ENCODE results near the gene LACTB.
A peak's percentile ranks its signal among the peaks of the same experiment; 100 is the strongest.

LACTB gene

GRCh38 chr15:63133786-63134185, 12.1 kb downstream of the LACTB start:
- no peak for DNase-seq (ENCODE audit: low read depth)

DNA sequence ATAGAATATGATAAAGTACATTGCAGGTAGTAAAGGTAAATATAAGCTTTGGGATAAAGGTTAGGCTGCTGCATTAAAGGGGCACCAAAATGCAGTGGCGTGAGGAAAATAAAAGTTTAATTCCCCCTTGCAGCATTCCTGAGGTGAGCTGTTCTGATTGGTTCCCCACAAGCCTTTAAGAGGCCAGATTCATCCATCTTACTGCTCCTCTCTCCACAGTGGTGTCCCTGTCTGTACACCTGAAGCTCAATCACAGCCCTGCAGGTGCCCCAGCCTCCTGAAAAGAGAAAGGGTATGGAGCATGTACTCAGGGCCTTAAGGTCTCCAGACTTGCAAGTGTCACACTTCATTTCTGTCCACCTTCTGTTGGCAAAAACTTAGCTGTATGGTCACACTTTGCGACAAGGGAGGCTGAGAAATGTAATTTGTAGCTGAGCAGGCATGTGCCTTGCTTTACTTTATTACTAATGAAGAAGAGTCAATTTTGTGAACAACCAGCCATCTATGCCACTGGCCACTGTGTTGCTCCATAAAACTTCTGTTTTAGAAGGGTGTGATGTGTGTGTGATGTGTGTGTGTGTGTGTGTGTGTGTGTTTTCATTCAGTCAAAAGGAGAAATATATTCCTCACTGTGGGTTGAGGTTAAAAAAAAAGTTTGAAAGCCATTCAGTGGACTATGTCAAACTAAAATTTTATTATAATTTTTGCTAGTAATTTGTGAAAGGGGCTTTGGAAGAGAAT, 12.8 kb downstream of the LACTB start:
- no peak for DNase-seq (ENCODE audit: low read depth)

GRCh38 chr15:63135281-63135680, 13.6 kb downstream of the LACTB start:
- DNase-seq (ENCODE audit: low read depth): no peak

- DNase-seq (ENCODE audit: low read depth): no peak
Observed at GRCh38 chr15:63135804-63136203, 14.1 kb downstream of the LACTB start.

DNA sequence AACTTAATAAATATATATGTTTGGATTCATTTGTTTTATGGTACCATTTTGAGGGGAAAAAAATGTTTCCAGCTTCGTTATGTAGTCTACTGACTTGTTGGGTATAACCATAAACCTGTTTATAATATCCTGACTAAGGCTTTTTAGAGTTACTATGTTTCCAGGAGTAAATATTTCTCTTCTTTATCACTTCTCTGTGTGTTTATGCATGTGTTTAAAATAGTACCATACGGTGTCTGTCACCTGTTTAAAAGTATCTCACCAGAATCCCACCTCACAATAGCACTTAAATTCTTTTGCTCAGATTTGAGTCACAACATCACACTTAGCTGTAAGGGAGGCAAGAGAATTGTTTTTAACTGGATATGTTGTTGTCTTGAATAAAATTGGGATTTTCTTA, 15.1 kb downstream of the LACTB start:
- DNase-seq (ENCODE audit: low read depth): no peak

DNA sequence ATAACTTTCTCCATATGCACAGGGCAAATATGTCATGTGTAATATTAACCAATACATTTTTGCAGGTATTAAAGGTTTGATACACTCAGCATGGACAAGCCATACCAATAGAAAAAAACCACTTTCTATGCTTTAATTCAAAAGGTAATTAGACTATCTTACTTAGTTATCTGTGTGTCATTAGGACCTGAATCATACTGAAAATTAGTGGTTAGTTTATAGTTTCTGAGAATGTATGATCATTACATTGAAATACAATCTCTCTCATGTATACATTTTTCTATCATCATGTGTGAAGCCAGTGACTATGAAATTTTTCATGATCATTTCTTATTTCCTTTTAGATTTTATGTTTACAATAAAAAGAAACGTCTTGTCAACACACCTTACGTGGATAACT, 19.3 kb downstream of the LACTB start:
- DNase-seq (ENCODE audit: low read depth): no peak

DNA sequence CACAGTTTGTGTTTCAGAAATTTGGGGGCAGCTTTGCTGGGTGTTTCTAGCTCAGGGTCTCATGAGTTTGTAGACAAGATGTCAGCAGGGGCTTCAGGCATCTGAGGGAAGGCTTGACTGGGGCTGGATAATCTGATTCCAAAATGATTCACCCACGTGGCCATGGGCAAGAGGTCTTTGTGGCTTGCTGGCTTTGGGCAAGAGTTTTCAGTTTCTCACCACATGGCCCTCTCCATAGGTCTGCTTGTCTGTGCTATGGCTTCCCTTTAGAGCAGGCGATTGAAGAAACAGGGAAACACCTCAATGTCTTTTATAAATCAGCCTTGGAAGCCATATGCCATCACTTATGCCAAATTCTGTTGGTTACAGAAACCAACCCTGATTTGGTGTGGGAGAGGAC, 23.8 kb downstream of the LACTB start:
- DNase-seq (ENCODE audit: low read depth): no peak

GRCh38 chr15:63146684-63147083, 25.0 kb downstream of the LACTB start:
- no peak for DNase-seq (ENCODE audit: low read depth)

DNA sequence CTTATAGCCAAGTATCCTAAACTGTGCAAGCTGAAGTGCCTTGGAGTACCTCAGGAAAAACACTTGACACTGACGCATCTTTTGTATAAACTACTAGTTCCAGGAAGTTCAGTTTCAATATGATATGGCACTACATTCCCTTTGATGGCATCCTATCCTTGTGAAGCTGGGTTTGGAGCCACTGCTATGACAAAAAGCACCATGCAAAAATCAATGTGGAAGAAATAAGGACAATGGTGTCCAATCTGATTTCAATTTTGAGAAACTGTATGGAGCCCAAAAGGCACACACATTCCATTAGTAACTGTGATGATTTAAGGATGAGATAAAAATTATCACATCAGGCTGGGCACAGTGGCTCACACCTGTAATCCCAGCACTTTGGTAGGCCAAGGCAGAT, 30.0 kb downstream of the LACTB start:
- no peak for DNase-seq (ENCODE audit: low read depth)

DNA sequence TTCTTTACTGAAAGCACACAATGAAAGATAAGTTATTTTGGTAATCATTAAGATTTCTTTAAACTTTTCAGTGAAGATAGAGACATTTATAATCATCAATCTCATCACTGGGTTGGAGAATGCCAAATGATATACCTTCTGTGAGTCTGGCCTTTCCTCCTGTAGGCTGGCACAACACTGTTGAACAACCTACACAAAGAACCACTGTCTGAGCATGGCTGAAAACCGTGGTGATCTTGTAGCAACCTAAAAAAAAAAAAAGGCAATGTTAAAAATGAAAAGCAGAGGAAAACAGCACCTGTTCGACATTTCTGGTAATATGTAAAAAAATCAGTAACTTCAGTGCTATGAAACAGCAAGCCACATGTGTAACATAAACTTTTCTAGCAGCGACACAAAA, 33.8 kb downstream of the LACTB start:
- no peak for DNase-seq (ENCODE audit: low read depth)

GRCh38 chr15:63156086-63156710, 34.5 kb downstream of the LACTB start:
- DNase-seq (ENCODE audit: low read depth): no peak

GRCh38 chr15:63156755-63157117, 35.1 kb downstream of the LACTB start:
- DNase-seq (ENCODE audit: low read depth): no peak

GRCh38 chr15:63157118-63157843, 35.6 kb downstream of the LACTB start, which contains the start of gene RPS27L:
Gene RPS27L (minus strand): TSS chr15:63157477. CDS start chr15:63157405, 72 bp downstream.
- DNase-seq (ENCODE audit: low read depth): peak; percentile 81

- no peak for DNase-seq (ENCODE audit: low read depth)
Observed at GRCh38 chr15:63157891-63158431, 36.3 kb downstream of the LACTB start.

DNA sequence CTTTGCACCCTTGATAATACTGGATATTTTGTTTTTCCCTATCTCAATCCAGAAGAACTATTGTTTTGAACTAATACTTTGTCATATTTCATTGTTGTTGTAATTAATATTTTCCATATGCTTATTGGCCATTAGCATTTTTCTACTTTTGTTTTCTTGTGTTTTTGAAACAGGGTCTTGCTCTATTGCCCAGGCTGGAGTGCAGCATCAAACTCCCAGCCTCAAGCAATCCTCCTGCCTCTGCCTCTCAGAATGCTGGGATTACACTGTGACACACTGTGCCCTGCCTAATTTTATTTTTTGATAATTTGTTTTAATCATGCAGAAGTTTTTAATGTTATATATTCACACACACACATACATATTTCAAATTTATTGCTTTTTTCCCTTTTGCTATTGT, 39.0 kb downstream of the LACTB start:
- no peak for DNase-seq (ENCODE audit: low read depth)

GRCh38 chr15:63163217-63163616, 41.6 kb downstream of the LACTB start:
- no peak for DNase-seq (ENCODE audit: low read depth)

DNA sequence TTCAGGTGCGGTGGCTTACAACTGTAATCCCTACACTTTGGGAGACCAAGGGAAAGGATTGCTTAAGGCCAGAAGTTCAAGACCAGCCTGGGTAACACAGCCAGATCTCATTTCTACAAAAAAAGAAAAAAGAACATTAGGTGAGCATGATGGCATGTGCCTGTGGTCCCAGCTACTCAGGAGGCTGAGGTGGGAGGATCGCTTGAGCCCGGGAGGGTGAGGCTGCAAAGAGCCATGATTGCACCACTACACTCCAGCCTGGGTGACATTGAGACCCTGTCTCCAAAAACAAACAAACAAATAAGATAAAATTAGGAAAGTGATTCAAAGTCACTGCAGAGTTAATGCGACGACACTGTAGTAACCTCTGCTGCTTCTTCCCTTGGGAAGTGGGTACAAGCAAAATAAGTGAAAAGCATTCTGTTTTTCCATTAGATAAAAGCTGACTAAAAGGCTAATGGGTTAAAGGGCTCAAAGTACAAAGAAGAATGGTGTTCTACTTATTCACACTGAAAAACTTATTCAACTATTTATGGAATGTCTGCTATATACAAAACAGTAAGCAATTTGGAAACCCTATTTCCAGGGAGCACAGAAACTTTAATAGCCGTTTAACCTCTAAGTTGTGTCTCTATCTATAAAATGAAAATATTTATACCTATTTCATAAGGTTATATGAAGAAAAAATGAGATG, 43.7 kb downstream of the LACTB start:
- DNase-seq (ENCODE audit: low read depth): no peak

- no peak for DNase-seq (ENCODE audit: low read depth)
Observed at GRCh38 chr15:63166219-63166618, 44.6 kb downstream of the LACTB start.

DNA sequence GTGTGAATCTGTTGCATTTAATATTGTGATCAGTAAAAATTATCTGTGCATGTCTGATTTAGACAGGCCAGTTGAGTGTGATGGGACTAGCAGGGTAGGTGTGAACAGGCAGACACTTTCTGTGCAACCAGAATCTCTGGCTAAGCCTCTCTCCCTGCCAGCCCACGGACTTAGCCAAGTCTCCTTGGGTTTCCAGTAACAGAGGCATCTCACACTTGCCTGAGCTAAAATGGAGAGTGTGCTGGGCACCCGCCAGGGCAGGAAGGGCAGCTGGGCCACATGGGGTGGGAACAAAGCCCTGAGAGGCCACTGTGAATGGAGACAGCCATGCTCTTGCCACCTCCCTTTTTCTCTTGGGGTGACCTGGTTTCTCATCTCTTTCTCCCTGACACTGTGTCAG, 48.1 kb downstream of the LACTB start:
- no peak for DNase-seq (ENCODE audit: low read depth)

DNA sequence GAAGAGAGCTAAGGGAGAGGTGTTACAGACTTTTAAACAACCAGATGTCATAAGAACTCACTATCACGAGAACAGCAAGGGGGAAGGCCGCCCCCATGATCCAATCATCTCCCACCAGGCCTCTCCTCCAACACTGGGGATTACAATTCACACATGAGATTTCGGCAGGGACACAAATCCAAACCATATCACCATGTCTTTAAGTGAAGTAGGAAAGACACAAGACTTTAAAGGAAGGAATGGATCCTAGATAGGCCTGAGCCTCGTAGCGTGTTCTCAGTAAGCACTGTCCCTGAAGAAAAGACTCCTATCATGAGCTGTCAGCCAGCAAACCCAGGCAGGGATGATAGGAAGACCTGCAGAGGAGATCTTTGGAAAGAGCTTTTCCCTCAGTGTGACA, 50.7 kb downstream of the LACTB start:
- DNase-seq (ENCODE audit: low read depth): no peak

- no peak for DNase-seq (ENCODE audit: low read depth)
Observed at GRCh38 chr15:63172851-63173451, 51.3 kb downstream of the LACTB start.

- DNase-seq (ENCODE audit: low read depth): no peak
Observed at GRCh38 chr15:63176302-63176701, 54.6 kb downstream of the LACTB start.

All from stimulated activated CD4-positive, alpha-beta T cell treated with anti-CD3 and anti-CD28 coated beads, Interleukin-2, amount 100 ng/mL, for 4 hours (primary cell).